H54 (cell line): Measurements from ENCODE around the gene KCNK3.

ENCODE experiments used
- DNase-seq: peaks from one replicate; pipeline ENCODE4 v3.0.0; 2011; ENCODE audit warnings: low spot score, mixed read lengths; ENCODE audit not compliant: insufficient read length
- FAIRE-seq: peaks from 3 replicates; lab custom pipeline; 2011; peaks lifted over from hg19 to GRCh38; lab: Jason Lieb, UNC
- POLR2A ChIP-seq: IDR thresholded peaks from 2 replicates; pipeline ENCODE4 v1.6.1; 2011; ENCODE audit warnings: low read depth, mild to moderate bottlenecking, low read length

The KCNK3 gene

GRCh38 chr2:26672112-26672817 lies 20.3 kb upstream of the KCNK3 start:
- no peak for TF ChIP-seq POLR2A
- FAIRE-seq (no peak), DNase-seq (no peak)

GRCh38 chr2:26672818-26673393 lies 19.6 kb upstream of the KCNK3 start:
- DNase-seq, result no peak
- no peak for FAIRE-seq
- no peak for TF ChIP-seq POLR2A

GRCh38 chr2:26674002-26674751 lies 18.3 kb upstream of the KCNK3 start:
- DNase-seq, result no peak
- no peak for TF ChIP-seq POLR2A
- FAIRE-seq, result no peak

GRCh38 chr2:26674771-26675170 lies 17.8 kb upstream of the KCNK3 start:
- no peak for TF ChIP-seq POLR2A
- FAIRE-seq (no peak), DNase-seq (no peak)

- DNase-seq, result no peak
- no peak for TF ChIP-seq POLR2A
- FAIRE-seq, result no peak
Observed at GRCh38 chr2:26675651-26676255, 16.8 kb upstream of the KCNK3 start.

GRCh38 chr2:26678035-26678434 lies 14.5 kb upstream of the KCNK3 start:
- no peak for TF ChIP-seq POLR2A
- FAIRE-seq, result no peak
- DNase-seq, result no peak

GRCh38 chr2:26679867-26680266 lies 12.7 kb upstream of the KCNK3 start:
- TF ChIP-seq POLR2A, result no peak
- no peak for DNase-seq
- no peak for FAIRE-seq

- DNase-seq (no peak), FAIRE-seq (no peak)
- no peak for TF ChIP-seq POLR2A
Observed at GRCh38 chr2:26681656-26682055, 10.9 kb upstream of the KCNK3 start.

- DNase-seq (no peak), FAIRE-seq (no peak)
- TF ChIP-seq POLR2A, result no peak
Observed at GRCh38 chr2:26682155-26682554, 10.4 kb upstream of the KCNK3 start.

- no peak for DNase-seq
- no peak for FAIRE-seq
- no peak for TF ChIP-seq POLR2A
Observed at GRCh38 chr2:26683583-26683982, 8.9 kb upstream of the KCNK3 start.

- DNase-seq (no peak), FAIRE-seq (no peak)
- TF ChIP-seq POLR2A, result no peak
Observed at GRCh38 chr2:26685341-26685740, 7.2 kb upstream of the KCNK3 start.

- DNase-seq, result no peak
- FAIRE-seq, result no peak
- TF ChIP-seq POLR2A, result no peak
Observed at GRCh38 chr2:26685989-26686839, 6.3 kb upstream of the KCNK3 start.

GRCh38 chr2:26687328-26687727 lies 5.2 kb upstream of the KCNK3 start:
- FAIRE-seq (no peak), DNase-seq (no peak)
- TF ChIP-seq POLR2A, result no peak
